H9 (cell line): ENCODE results near the gene PTPN21. TPM values are rescaled to one million over a fixed set of nuclear protein-coding genes. Genes with fewer than 3 reads are reported as not detected.

Source experiments
- DNase-seq: peaks from one replicate; pipeline ENCODE4 v3.0.0-alpha.2; 2017
- H2AFZ ChIP-seq: one replicate; pipeline ENCODE4 v1.6.1; 2013; ENCODE audit warnings: mild to moderate bottlenecking, low read length, control low read depth, moderate library complexity
- H2AK5ac ChIP-seq: 2 replicates; pipeline ENCODE4 v1.6.1; 2013; ENCODE audit warnings: low read length, control low read depth, mixed read lengths; ENCODE audit not compliant: insufficient read length
- H2BK120ac ChIP-seq: one replicate; pipeline ENCODE4 v1.6.1; 2013; ENCODE audit warnings: low read depth, mild to moderate bottlenecking, low read length, control low read depth, inconsistent platforms; ENCODE audit not compliant: poor library complexity, severe bottlenecking
- H2BK12ac ChIP-seq: 2 replicates; pipeline ENCODE4 v1.6.1; 2013; ENCODE audit warnings: low read length, control low read depth, mixed read lengths, low read depth; ENCODE audit not compliant: insufficient read length
- H2BK15ac ChIP-seq: 2 replicates; pipeline ENCODE4 v1.6.1; 2013; ENCODE audit warnings: low read depth, low read length, control low read depth
- H2BK20ac ChIP-seq: one replicate; pipeline ENCODE4 v1.6.1; 2013; ENCODE audit warnings: low read depth, mild to moderate bottlenecking, low read length, control low read depth, inconsistent platforms; ENCODE audit not compliant: poor library complexity, severe bottlenecking
- H2BK5ac ChIP-seq: 2 replicates; pipeline ENCODE4 v1.6.1; 2013; ENCODE audit warnings: low read length, control low read depth, mixed read lengths; ENCODE audit not compliant: insufficient read length
- H3K14ac ChIP-seq: 2 replicates; pipeline ENCODE4 v1.6.1; 2013; ENCODE audit warnings: low read length, control low read depth; ENCODE audit not compliant: insufficient read depth
- H3K18ac ChIP-seq: 2 replicates; pipeline ENCODE4 v1.6.1; 2013; ENCODE audit warnings: low read depth, mild to moderate bottlenecking, mixed read lengths, low read length, control low read depth; ENCODE audit not compliant: insufficient read length
- H3K23ac ChIP-seq: 2 replicates; pipeline ENCODE4 v1.6.1; 2013; ENCODE audit warnings: low read length, control low read depth, mixed read lengths, low read depth; ENCODE audit not compliant: insufficient read length
- H3K23me2 ChIP-seq: 2 replicates; pipeline ENCODE4 v1.6.1; 2013; ENCODE audit warnings: low read depth, mild to moderate bottlenecking, mixed read lengths, low read length, control low read depth; ENCODE audit not compliant: insufficient read length, poor library complexity, severe bottlenecking
- H3K27ac ChIP-seq: 2 replicates; pipeline ENCODE4 v1.5.1; 2013; ENCODE audit warnings: low read length, control low read depth, mixed read lengths, low read depth; ENCODE audit not compliant: insufficient read length
- H3K27me3 ChIP-seq: 2 replicates; pipeline ENCODE4 v1.6.1; 2013; ENCODE audit warnings: low read length, control low read depth, inconsistent platforms; ENCODE audit not compliant: insufficient read depth
- H3K4ac ChIP-seq: 2 replicates; pipeline ENCODE4 v1.6.1; 2013; ENCODE audit warnings: low read depth, mild to moderate bottlenecking, control low read depth, inconsistent platforms, low read length, moderate library complexity
- H3K4me1 ChIP-seq: 2 replicates; pipeline ENCODE4 v1.6.1; 2013; ENCODE audit warnings: low read length, control low read depth, inconsistent platforms; ENCODE audit not compliant: insufficient read depth
- H3K4me2 ChIP-seq: 2 replicates; pipeline ENCODE4 v1.6.1; 2013; ENCODE audit warnings: low read length, control low read depth, mixed read lengths; ENCODE audit not compliant: insufficient read length, insufficient read depth
- H3K56ac ChIP-seq: 2 replicates; pipeline ENCODE4 v1.6.1; 2013; ENCODE audit warnings: low read depth, mild to moderate bottlenecking, mixed read lengths, low read length, control low read depth; ENCODE audit not compliant: insufficient read length
- H3K79me1 ChIP-seq: 2 replicates; pipeline ENCODE4 v1.6.1; 2013; ENCODE audit warnings: low read depth, mild to moderate bottlenecking, moderate library complexity, low read length, control low read depth, inconsistent platforms; ENCODE audit not compliant: insufficient read depth, poor library complexity, severe bottlenecking
- H3K79me2 ChIP-seq: 2 replicates; pipeline ENCODE4 v1.6.1; 2013; ENCODE audit warnings: low read length, control low read depth, inconsistent platforms; ENCODE audit not compliant: insufficient read depth
- H3K9ac ChIP-seq: 2 replicates; pipeline ENCODE4 v1.6.1; 2013; ENCODE audit warnings: low read length, control low read depth, mixed read lengths; ENCODE audit not compliant: insufficient read length; ENCODE audit errors: extremely low read depth
- H3K9me3 ChIP-seq: one replicate; pipeline ENCODE4 v1.6.1; 2013; ENCODE audit warnings: low read depth, low read length, inconsistent platforms; ENCODE audit not compliant: control insufficient read depth
- H3T11ph ChIP-seq: one replicate; pipeline ENCODE4 v1.6.1; 2013; ENCODE audit warnings: mild to moderate bottlenecking, low read length, control low read depth, inconsistent platforms
- H4K20me1 ChIP-seq: one replicate; pipeline ENCODE4 v1.6.1; 2013; ENCODE audit not compliant: control insufficient read depth, insufficient read length, insufficient read depth
- H4K5ac ChIP-seq: 2 replicates; pipeline ENCODE4 v1.6.1; 2013; ENCODE audit warnings: low read depth, mild to moderate bottlenecking, mixed read lengths, low read length, control low read depth; ENCODE audit not compliant: insufficient read length
- H4K8ac ChIP-seq: replicated peaks from 2 replicates; pipeline ENCODE4 v1.6.1; 2013; ENCODE audit warnings: low read length, control low read depth, mixed read lengths, low read depth; ENCODE audit not compliant: insufficient read length
- H4K91ac ChIP-seq: 2 replicates; pipeline ENCODE4 v1.6.1; 2013; ENCODE audit warnings: low read depth, mild to moderate bottlenecking, moderate library complexity, mixed read lengths, low read length, control low read depth; ENCODE audit not compliant: insufficient read length
- H3K27ac Mint-ChIP-seq, 3 experiments: 2 replicates in 2 of 3; 3 replicates in 1 of 3; pipeline ENCODE4 v1.8.0; 2020 to 2021; ENCODE audit warnings: mixed read lengths in 3 of 3, mild to moderate bottlenecking in 1 of 3, moderate library complexity in 1 of 3
- H3K27me3 Mint-ChIP-seq: 2 replicates; pipeline ENCODE4 v1.8.0; 2021; ENCODE audit warnings: low read depth, mild to moderate bottlenecking, moderate library complexity, mixed read lengths
- H3K36me3 Mint-ChIP-seq, 3 experiments: 2 replicates in 2 of 3; 3 replicates in 1 of 3; pipeline ENCODE4 v1.8.0; 2020 to 2021; ENCODE audit warnings: low read depth in 3 of 3, mixed read lengths in 3 of 3; ENCODE audit not compliant: insufficient read depth in 1 of 3
- H3K4me1 Mint-ChIP-seq, 2 experiments: 2 replicates each; pipeline ENCODE4 v1.8.0; 2020; ENCODE audit warnings: mixed read lengths in 2 of 2
- H3K4me3 Mint-ChIP-seq, 2 experiments: 2 replicates in 1 of 2; 3 replicates in 1 of 2; pipeline ENCODE4 v1.8.0; 2020 to 2021; ENCODE audit warnings: mild to moderate bottlenecking in 2 of 2, mixed read lengths in 2 of 2, moderate library complexity in 1 of 2
- H3K9me3 Mint-ChIP-seq, 2 experiments: 2 replicates in 1 of 2; 3 replicates in 1 of 2; pipeline ENCODE4 v1.8.0; 2020; ENCODE audit warnings: mild to moderate bottlenecking in 2 of 2, mixed read lengths in 2 of 2, moderate library complexity in 1 of 2
- CTCF ChIP-seq: fragments of 200-600 bp; sonication (generic); conservative IDR thresholded peaks from 3 replicates; pipeline ENCODE4 v1.8.0; 2021; ENCODE audit warnings: antibody characterized with exemption, mild to moderate bottlenecking
- WGBS: extraction: QIAGEN DNeasy Blood & Tissue Kit; methylation state at CpG from one replicate; pipeline ENCODE4 v1.1.7; 2013; ENCODE audit warnings: missing lambda C conversion rate, low lambda C conversion rate, mixed read lengths; ENCODE audit not compliant: insufficient read length; ENCODE audit errors: extremely low coverage; 5-methylcytosine and 5-hydroxymethylcytosine counted together
- total RNA-seq: library from RNA; stranded (reverse); gene quantifications from 2 replicates; pipeline ENCODE4 v1.2.1, GENCODE V29; 2021

PTPN21 gene
- total RNA-seq, 1 experiment from 2014 or later, result 14.3 TPM

GRCh38 chr14:88547386-88547780 is 7.4 kb downstream of the PTPN21 start:
- Histone ChIP-seq H2BK12ac (no peak overlapping the region), H2BK5ac (no peak overlapping the region), H3K79me1 (no peaks in the 10 kb centered on the region), H3K9ac (no peak overlapping the region), H2BK20ac (no peak overlapping the region), H3K79me2 (no peaks in the 10 kb centered on the region), H4K8ac (no peak overlapping the region), H3K23ac (no peak overlapping the region), H4K91ac (no peak overlapping the region), H3K14ac (no peak overlapping the region), H3K27me3 (no peaks in the 10 kb centered on the region), H3K4ac (no peak overlapping the region), H3K27ac (no peak overlapping the region), H3K56ac (no peak overlapping the region), H3K4me1 (no peaks in the 10 kb centered on the region), H2AK5ac (no peak overlapping the region), H2BK120ac (no peak overlapping the region), H2BK15ac (no peak overlapping the region), H3K9me3 (no peaks in the 10 kb centered on the region), H3K4me2 (no peak overlapping the region), H3T11ph (no peak overlapping the region), H3K23me2 (peaks cover 9% of the 10 kb centered on the region), H4K20me1 (no peaks in the 10 kb centered on the region), H4K5ac (no peak overlapping the region), H3K18ac (no peak overlapping the region), H2AFZ (no peak overlapping the region)
- Mint-ChIP-seq H3K36me3 (peaks cover 2 to 38% (median 23%) of the 10 kb centered on the region in 3 experiments; a peak in 5 of 7 replicates), H3K27me3 (peaks cover 2% of the 10 kb centered on the region; the same call in 1 of the 2 replicates), H3K4me1 (peaks cover 2% of the 10 kb centered on the region in 2 experiments; a peak in 2 of 4 replicates), H3K4me3 (no peak overlapping the region), H3K27ac (no peak overlapping the region), H3K9me3 (no peaks in the 10 kb centered on the region)
- no peak for TF ChIP-seq CTCF
- DNase-seq, result no peak
- WGBS, result no CpG with 5 or more reads among the region's 3 CpGs
